HG03025 (cell line): ENCODE measurements around the gene COL6A1.
"Not testable (repeated sequence)": the region's sequence is repeated elsewhere in the genome, so short reads cannot be mapped to it uniquely, and the experiment has no call there.

Source experiments
- ATAC-seq: cut with Tn5 transposase; IDR thresholded peaks from one replicate; pipeline ENCODE4 v1.9.1; 2021; ENCODE audit warnings: mild to moderate bottlenecking, moderate library complexity; ENCODE audit not compliant: unreplicated experiment, low FRiP score

The COL6A1 gene

GRCh38 chr21:46002841-46003574 is 21.4 kb downstream of the COL6A1 start:
- no peak for ATAC-seq

GRCh38 chr21:46003575-46004007 is 22.0 kb downstream of the COL6A1 start:
- no peak for ATAC-seq

GRCh38 chr21:46004168-46004861 is 22.7 kb downstream of the COL6A1 start:
- no peak for ATAC-seq

- no peak for ATAC-seq
Observed at GRCh38 chr21:46005081-46005480, 23.5 kb downstream of the COL6A1 start.

- ATAC-seq, result no peak
Observed at GRCh38 chr21:46005481-46005881, 23.9 kb downstream of the COL6A1 start.

GRCh38 chr21:46005894-46006546 is 24.4 kb downstream of the COL6A1 start:
- not testable (repeated sequence) for ATAC-seq

- no peak for ATAC-seq
Observed at GRCh38 chr21:46006547-46007491, 25.2 kb downstream of the COL6A1 start.

GRCh38 chr21:46007492-46007868 is 25.9 kb downstream of the COL6A1 start:
- no peak for ATAC-seq

- no peak for ATAC-seq
Observed at GRCh38 chr21:46008893-46009621, 27.5 kb downstream of the COL6A1 start.

- no peak for ATAC-seq
Observed at GRCh38 chr21:46009951-46010705, 28.6 kb downstream of the COL6A1 start.

- ATAC-seq, result no peak
Observed at GRCh38 chr21:46011267-46011967, 29.8 kb downstream of the COL6A1 start.

- no peak for ATAC-seq
Observed at GRCh38 chr21:46012154-46012553, 30.6 kb downstream of the COL6A1 start.

GRCh38 chr21:46014828-46015227 is 33.3 kb downstream of the COL6A1 start:
- no peak for ATAC-seq

GRCh38 chr21:46017148-46017547 is 35.6 kb downstream of the COL6A1 start:
- ATAC-seq, result no peak

- ATAC-seq, result no peak
Observed at GRCh38 chr21:46017695-46018094, 36.1 kb downstream of the COL6A1 start.

- no peak for ATAC-seq
Observed at GRCh38 chr21:46018615-46019014, 37.0 kb downstream of the COL6A1 start.

- no peak for ATAC-seq
Observed at GRCh38 chr21:46020581-46020980, 39.0 kb downstream of the COL6A1 start.

- no peak for ATAC-seq
Observed at GRCh38 chr21:46021398-46021797, 39.8 kb downstream of the COL6A1 start.
